ENCODE data around the gene ANO7.

- no peak for TF ChIP-seq POLR2AphosphoS5 (IDR thresholded peaks at IDR 0.05)
- TF ChIP-seq EZH2 (IDR thresholded peaks at IDR 0.05; ENCODE audit: borderline replicate concordance, insufficient read depth, low read length, poor library complexity, severe bottlenecking): no peak
- no peak for TF ChIP-seq REST (IDR thresholded peaks at IDR 0.05; ENCODE audit: borderline replicate concordance)
Observed at GRCh38 chr2:241224018-241224850, 35.8 kb downstream of the ANO7 start.

Measured in neural cell (in vitro differentiated cells).